Measurements from ENCODE around the gene CYB561. TPM values are rescaled to one million over a fixed set of nuclear protein-coding genes. Genes with fewer than 3 reads are reported as not detected.

CYB561 gene
- total RNA-seq, 1 experiment from 2014 or later = 29.1 TPM

DNA sequence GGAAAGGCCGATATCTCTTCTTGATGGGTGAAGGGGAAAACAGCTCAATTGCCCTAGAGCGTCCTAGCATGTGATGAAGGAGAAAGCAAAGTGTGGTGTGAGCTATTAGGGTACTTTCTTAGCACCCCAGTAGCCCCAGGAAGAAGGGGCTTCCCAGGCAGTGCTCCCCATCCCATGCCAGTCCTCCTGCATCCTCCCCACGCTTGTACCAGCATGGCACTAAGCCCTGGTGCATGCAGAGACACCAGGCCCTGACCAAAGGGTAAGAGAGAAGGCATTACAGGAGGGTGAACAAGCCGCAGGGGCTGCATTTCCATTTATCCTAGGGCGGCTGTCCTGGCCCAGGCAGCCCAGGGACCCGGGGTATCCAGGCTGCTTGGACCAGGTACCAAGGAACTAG, 3.1 kb downstream of the CYB561 start:
- H3K27ac ChIP-seq (ENCODE audit: low read depth, low read length, poor library complexity, severe bottlenecking) = no peak overlapping the region
- POLR2A ChIA-PET (ENCODE audit: low non-redundant PET) = no interaction called here
- DNase-seq (ENCODE audit: low spot score) = no peak
- no peak for TF ChIP-seq EZH2 (IDR thresholded peaks at IDR 0.05; ENCODE audit: borderline replicate concordance, low read depth, low read length, poor library complexity, severe bottlenecking)
- TF ChIP-seq, protein P1, sequence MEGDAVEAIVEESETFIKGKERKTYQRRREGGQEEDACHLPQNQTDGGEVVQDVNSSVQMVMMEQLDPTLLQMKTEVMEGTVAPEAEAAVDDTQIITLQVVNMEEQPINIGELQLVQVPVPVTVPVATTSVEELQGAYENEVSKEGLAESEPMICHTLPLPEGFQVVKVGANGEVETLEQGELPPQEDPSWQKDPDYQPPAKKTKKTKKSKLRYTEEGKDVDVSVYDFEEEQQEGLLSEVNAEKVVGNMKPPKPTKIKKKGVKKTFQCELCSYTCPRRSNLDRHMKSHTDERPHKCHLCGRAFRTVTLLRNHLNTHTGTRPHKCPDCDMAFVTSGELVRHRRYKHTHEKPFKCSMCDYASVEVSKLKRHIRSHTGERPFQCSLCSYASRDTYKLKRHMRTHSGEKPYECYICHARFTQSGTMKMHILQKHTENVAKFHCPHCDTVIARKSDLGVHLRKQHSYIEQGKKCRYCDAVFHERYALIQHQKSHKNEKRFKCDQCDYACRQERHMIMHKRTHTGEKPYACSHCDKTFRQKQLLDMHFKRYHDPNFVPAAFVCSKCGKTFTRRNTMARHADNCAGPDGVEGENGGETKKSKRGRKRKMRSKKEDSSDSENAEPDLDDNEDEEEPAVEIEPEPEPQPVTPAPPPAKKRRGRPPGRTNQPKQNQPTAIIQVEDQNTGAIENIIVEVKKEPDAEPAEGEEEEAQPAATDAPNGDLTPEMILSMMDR (conservative IDR thresholded peaks at IDR 0.05; ENCODE audit: low read depth, low read length) = no peak
- no TSS peak for BruUV-seq (replicated peaks)
- peaks cover 17% of the 10 kb centered on the region for H3K4me1 ChIP-seq (ENCODE audit: insufficient read depth, low read length, poor library complexity, severe bottlenecking)
- no peak overlapping the region for H3K4me3 ChIP-seq (ENCODE audit: low read depth, low read length, poor library complexity, severe bottlenecking)
- intact Hi-C loops (cut with micrococcal nuclease; ENCODE audit: unreplicated experiment) = no loop called here
- no peaks in the 10 kb centered on the region for H3K27me3 ChIP-seq (replicated peaks; ENCODE audit: insufficient read depth, low read depth, low read length, poor library complexity)
- CTCF ChIA-PET = interaction anchor here (0.6 kb wide), 1 partner anchor 299 kb away, joined by 9 read pairs; no protein-coding TSS in a partner anchor
- H3K36me3 ChIP-seq (ENCODE audit: insufficient read depth, low read length, poor library complexity, severe bottlenecking) = no peaks in the 10 kb centered on the region
- H3K9me3 ChIP-seq (ENCODE audit: low read depth, low read length, poor library complexity, severe bottlenecking) = no peaks in the 10 kb centered on the region

DNA sequence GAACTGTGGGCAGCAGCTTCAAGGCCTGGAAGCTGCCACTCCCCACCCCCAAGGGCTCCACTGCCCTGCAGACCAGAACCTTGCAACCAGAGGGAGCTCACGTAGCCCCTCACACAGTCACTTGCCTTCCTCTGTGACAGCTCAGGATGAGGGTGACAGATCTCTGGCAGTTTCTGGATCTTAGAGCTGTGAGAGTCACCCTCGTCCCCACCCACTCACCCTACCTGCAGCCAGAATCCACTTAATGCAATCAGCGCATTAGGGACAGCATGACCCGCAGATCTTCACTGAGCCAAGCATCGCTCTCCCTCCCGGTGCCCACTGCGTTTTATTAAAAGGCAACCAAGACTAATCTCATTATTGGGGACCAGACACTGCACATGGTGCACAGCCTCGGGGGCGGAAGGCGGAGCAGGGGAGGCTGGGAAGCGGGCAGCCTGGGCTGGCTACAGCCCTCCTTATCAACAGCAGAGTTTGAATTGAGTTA, 3.5 kb downstream of the CYB561 start:
- ChIA-PET CTCF (interaction anchor here (0.6 kb wide), 1 partner anchor 300 kb away, joined by 9 read pairs; no protein-coding TSS in a partner anchor), POLR2A (ENCODE audit: low non-redundant PET) (no interaction called here)
- H3K27ac ChIP-seq (ENCODE audit: low read depth, low read length, poor library complexity, severe bottlenecking) = no peak overlapping the region
- H3K9me3 ChIP-seq (ENCODE audit: low read depth, low read length, poor library complexity, severe bottlenecking) = no peaks in the 10 kb centered on the region
- intact Hi-C loops (cut with micrococcal nuclease; ENCODE audit: unreplicated experiment) = no loop called here
- DNase-seq (ENCODE audit: low spot score) = peak; percentile 46
- H3K4me1 ChIP-seq (ENCODE audit: insufficient read depth, low read length, poor library complexity, severe bottlenecking) = peaks cover 17% of the 10 kb centered on the region
- H3K4me3 ChIP-seq (ENCODE audit: low read depth, low read length, poor library complexity, severe bottlenecking) = no peak overlapping the region
- no peaks in the 10 kb centered on the region for H3K36me3 ChIP-seq (ENCODE audit: insufficient read depth, low read length, poor library complexity, severe bottlenecking)
- no peaks in the 10 kb centered on the region for H3K27me3 ChIP-seq (replicated peaks; ENCODE audit: insufficient read depth, low read depth, low read length, poor library complexity)
- no TSS peak for BruUV-seq (replicated peaks)
- TF ChIP-seq EZH2 (IDR thresholded peaks at IDR 0.05; ENCODE audit: borderline replicate concordance, low read depth, low read length, poor library complexity, severe bottlenecking) = no peak
- TF ChIP-seq, protein P1 (conservative IDR thresholded peaks at IDR 0.05; ENCODE audit: low read depth, low read length) = peak; percentile 34; the same call in 1 of the 2 replicates

DNA sequence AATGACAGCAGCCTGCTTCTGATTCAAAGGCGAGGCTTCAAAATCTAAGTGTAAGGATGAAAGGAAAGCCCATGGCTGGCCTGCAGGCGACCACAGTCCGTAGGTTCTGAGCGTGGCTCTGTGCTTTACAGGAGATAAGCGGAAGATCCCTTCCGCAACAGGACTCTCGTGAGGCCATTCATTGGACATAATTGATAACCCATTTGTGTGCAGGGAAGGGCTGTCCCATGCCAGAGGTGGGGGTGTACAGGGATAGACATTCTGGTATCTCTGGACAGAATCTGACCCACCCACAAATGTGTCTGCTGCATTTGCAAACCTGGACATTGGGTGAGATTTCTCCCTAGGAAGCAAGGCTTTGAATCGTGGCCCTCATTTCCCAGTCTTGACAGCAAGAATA, 4.0 kb downstream of the CYB561 start:
- H3K36me3 ChIP-seq (ENCODE audit: insufficient read depth, low read length, poor library complexity, severe bottlenecking) = no peaks in the 10 kb centered on the region
- H3K27me3 ChIP-seq (replicated peaks; ENCODE audit: insufficient read depth, low read depth, low read length, poor library complexity) = no peaks in the 10 kb centered on the region
- no peak overlapping the region for H3K27ac ChIP-seq (ENCODE audit: low read depth, low read length, poor library complexity, severe bottlenecking)
- intact Hi-C loops (cut with micrococcal nuclease; ENCODE audit: unreplicated experiment) = no loop called here
- ChIA-PET CTCF (no interaction called here), POLR2A (ENCODE audit: low non-redundant PET) (no interaction called here)
- H3K4me1 ChIP-seq (ENCODE audit: insufficient read depth, low read length, poor library complexity, severe bottlenecking) = peaks cover 17% of the 10 kb centered on the region
- DNase-seq (ENCODE audit: low spot score) = no peak
- BruUV-seq (replicated peaks) = no TSS peak
- H3K4me3 ChIP-seq (ENCODE audit: low read depth, low read length, poor library complexity, severe bottlenecking) = no peak overlapping the region
- TF ChIP-seq, protein P1 (conservative IDR thresholded peaks at IDR 0.05; ENCODE audit: low read depth, low read length) = no peak
- no peak for TF ChIP-seq EZH2 (IDR thresholded peaks at IDR 0.05; ENCODE audit: borderline replicate concordance, low read depth, low read length, poor library complexity, severe bottlenecking)
- H3K9me3 ChIP-seq (ENCODE audit: low read depth, low read length, poor library complexity, severe bottlenecking) = no peaks in the 10 kb centered on the region

All from A673 (cell line).